ENCODE measurements around the gene IL11RA. TPM values are rescaled to one million over a fixed set of nuclear protein-coding genes. Genes with fewer than 3 reads are reported as not detected.

Gene IL11RA
- total RNA-seq, 2 experiments from 2014 or later, result 117 TPM

GRCh38 chr9:34611251-34611810 is 40.7 kb upstream of the IL11RA start:
- ChIA-PET POLR2A (interaction anchor here (1.0 to 2.5 kb wide), 6 partner anchors 9 to 26 kb away, joined by 3 to 23 read pairs (median 6); partner anchors contain the start of genes ARID3C, DCTN3 and SIGMAR1), CTCF (interaction anchor here (1.0 to 4.2 kb wide), 6 partner anchors 18 to 91 kb away, joined by 3 to 41 read pairs (median 6); partner anchors contain the start of genes ARID3C and GALT)
- TF ChIP-seq CTCF (IDR thresholded peaks at IDR 0.05), result no peak
- Histone ChIP-seq H3K4me3 (ENCODE audit: low read length) (peak overlapping the region; percentile 95), H3K9me3 (ENCODE audit: control insufficient read depth in 1 of 2, insufficient read depth in 1 of 2, low read length in 2 of 2) (peaks cover 0 to 3% of the 10 kb centered on the region in 2 experiments), H3K4me1 (ENCODE audit: insufficient read depth, low read length) (peaks cover 28% of the 10 kb centered on the region), H3K27ac (ENCODE audit: low read depth in 1 of 2, low read length in 2 of 2) (peak overlapping the region; percentile 79 to 83), H3K36me3 (ENCODE audit: insufficient read depth, low read length) (peaks cover 19% of the 10 kb centered on the region), H3K27me3 (ENCODE audit: control insufficient read depth in 1 of 2, insufficient read depth in 2 of 2, low read length in 2 of 2) (no peaks in the 10 kb centered on the region)
- intact Hi-C loops (cut with DNase I, micrococcal nuclease), result loop anchor here (5.0 to 10.0 kb wide), 5 partner anchors 36 to 567 kb away; partner anchors contain the start of genes DNAI1 (in 1 of the 2), ENHO (in 1 of the 2), FAM219A (in 1 of the 2) and GALT (in 1 of the 2)
- Mint-ChIP-seq H3K4me1 (ENCODE audit: low read depth) (peaks cover 24% of the 10 kb centered on the region), H3K36me3 (ENCODE audit: low read depth) (peaks cover 39% of the 10 kb centered on the region), H3K27ac (peak overlapping the region; percentile 40), H3K27me3 (no peaks in the 10 kb centered on the region), H3K4me3 (peak overlapping the region; percentile 84), H3K9me3 (no peaks in the 10 kb centered on the region)
- ATAC-seq (ENCODE audit: poor library complexity), result peak; percentile 6
- DNase-seq, result peak in 1 of 14 experiments; percentile 27

GRCh38 chr9:34611811-34612787 is 39.9 kb upstream of the IL11RA start, which contains the start of gene RPP25L:
Gene RPP25L, minus strand, starts transcription at chr9:34612097. Its CDS starts 801 bp downstream, at chr9:34611296.
- H3K27me3 ChIP-seq (ENCODE audit: control insufficient read depth in 1 of 2, insufficient read depth in 2 of 2, low read length in 2 of 2), result no peaks in the 10 kb centered on the region
- Mint-ChIP-seq H3K27ac (peak within 1 kb of the TSS; percentile 40), H3K27me3 (no peaks in the 10 kb centered on the region), H3K36me3 (ENCODE audit: low read depth) (peaks cover 46% of the 10 kb centered on the region), H3K4me1 (ENCODE audit: low read depth) (peaks cover 24% of the 10 kb centered on the region), H3K9me3 (no peaks in the 10 kb centered on the region), H3K4me3 (peak within 1 kb of the TSS; percentile 84)
- H3K9me3 ChIP-seq (ENCODE audit: control insufficient read depth in 1 of 2, insufficient read depth in 1 of 2, low read length in 2 of 2), result peaks cover 0 to 3% of the 10 kb centered on the region in 2 experiments
- DNase-seq (peak; percentile 64 to 94 (median 82)), ATAC-seq (ENCODE audit: poor library complexity) (peak; percentile 91)
- peak within 1 kb of the TSS; percentile 95 for H3K4me3 ChIP-seq (ENCODE audit: low read length)
- intact Hi-C loops (cut with DNase I, micrococcal nuclease), result loop anchor here (1.0 to 10.0 kb wide), 11 partner anchors 22 to 567 kb away; partner anchors contain the start of genes DNAI1 (in 2 of the 2), FAM219A (in 2 of the 2), ENHO (in 1 of the 2) and GALT (in 1 of the 2)
- peaks cover 27% of the 10 kb centered on the region for H3K36me3 ChIP-seq (ENCODE audit: insufficient read depth, low read length)
- no peak for TF ChIP-seq CTCF (IDR thresholded peaks at IDR 0.05)
- peak within 1 kb of the TSS; percentile 79 to 83 for H3K27ac ChIP-seq (ENCODE audit: low read depth in 1 of 2, low read length in 2 of 2)
- H3K4me1 ChIP-seq (ENCODE audit: insufficient read depth, low read length), result peaks cover 28% of the 10 kb centered on the region
- ChIA-PET CTCF (interaction anchor here (1.4 to 4.2 kb wide), 5 partner anchors 17 to 90 kb away, joined by 3 to 41 read pairs (median 8); partner anchors contain the start of genes ARID3C and GALT), POLR2A (interaction anchor here (0.6 to 2.5 kb wide), 10 partner anchors 8 to 233 kb away, joined by 3 to 23 read pairs (median 5); partner anchors contain the start of genes ARID3C, DCTN3, GALT and SIGMAR1)

All from CD4-positive, alpha-beta T cell (primary cell).